Activated naive CD8-positive, alpha-beta T cell (primary cell): ENCODE measurements around the gene SEPTIN5.

ENCODE experiments used
- H3K27ac Mint-ChIP-seq: one replicate; pipeline ENCODE4 v1.8.0; 2021; ENCODE audit warnings: mixed read lengths
- H3K27me3 Mint-ChIP-seq: one replicate; pipeline ENCODE4 v1.8.0; 2021; ENCODE audit warnings: mixed read lengths
- H3K36me3 Mint-ChIP-seq: one replicate; pipeline ENCODE4 v1.8.0; 2021; ENCODE audit warnings: mixed read lengths
- H3K4me1 Mint-ChIP-seq: one replicate; pipeline ENCODE4 v1.8.0; 2021; ENCODE audit warnings: low read depth, mixed read lengths
- H3K4me3 Mint-ChIP-seq: one replicate; pipeline ENCODE4 v1.8.0; 2021; ENCODE audit warnings: mild to moderate bottlenecking, mixed read lengths
- H3K9me3 Mint-ChIP-seq: one replicate; pipeline ENCODE4 v1.8.0; 2021; ENCODE audit warnings: low read depth, mixed read lengths

SEPTIN5 gene

GRCh38 chr22:19714312-19715187, at the start of gene SEPTIN5:
Gene SEPTIN5, plus strand, starts transcription at chr22:19714503. Its CDS starts 86 bp downstream, at chr22:19714589.
- Mint-ChIP-seq H3K4me3 (peak within 1 kb of the TSS; percentile 82), H3K27ac (no peak within 1 kb of the TSS), H3K27me3 (peaks cover 5% of the 10 kb centered on the region)

GRCh38 chr22:19664951-19665783, 49.1 kb upstream of the SEPTIN5 start:
- no peaks in the 10 kb centered on the region for H3K36me3 Mint-ChIP-seq
- no peak overlapping the region for H3K4me3 Mint-ChIP-seq
- no peaks in the 10 kb centered on the region for H3K27me3 Mint-ChIP-seq
- no peaks in the 10 kb centered on the region for H3K4me1 Mint-ChIP-seq
- no peak overlapping the region for H3K27ac Mint-ChIP-seq
- no peaks in the 10 kb centered on the region for H3K9me3 Mint-ChIP-seq

More at GRCh38 chr22:19714312-19715187, at the start of gene SEPTIN5:
- H3K9me3 Mint-ChIP-seq: no peaks in the 10 kb centered on the region
- no peaks in the 10 kb centered on the region for H3K36me3 Mint-ChIP-seq
- H3K4me1 Mint-ChIP-seq: peaks cover 8% of the 10 kb centered on the region

- no peaks in the 10 kb centered on the region for H3K27me3 Mint-ChIP-seq
- H3K4me3 Mint-ChIP-seq: no peak overlapping the region
- no peaks in the 10 kb centered on the region for H3K36me3 Mint-ChIP-seq
- H3K4me1 Mint-ChIP-seq: no peaks in the 10 kb centered on the region
- no peaks in the 10 kb centered on the region for H3K9me3 Mint-ChIP-seq
- no peak overlapping the region for H3K27ac Mint-ChIP-seq
These were observed 48.3 kb upstream of the SEPTIN5 start for GRCh38 chr22:19665784-19666672.

DNA sequence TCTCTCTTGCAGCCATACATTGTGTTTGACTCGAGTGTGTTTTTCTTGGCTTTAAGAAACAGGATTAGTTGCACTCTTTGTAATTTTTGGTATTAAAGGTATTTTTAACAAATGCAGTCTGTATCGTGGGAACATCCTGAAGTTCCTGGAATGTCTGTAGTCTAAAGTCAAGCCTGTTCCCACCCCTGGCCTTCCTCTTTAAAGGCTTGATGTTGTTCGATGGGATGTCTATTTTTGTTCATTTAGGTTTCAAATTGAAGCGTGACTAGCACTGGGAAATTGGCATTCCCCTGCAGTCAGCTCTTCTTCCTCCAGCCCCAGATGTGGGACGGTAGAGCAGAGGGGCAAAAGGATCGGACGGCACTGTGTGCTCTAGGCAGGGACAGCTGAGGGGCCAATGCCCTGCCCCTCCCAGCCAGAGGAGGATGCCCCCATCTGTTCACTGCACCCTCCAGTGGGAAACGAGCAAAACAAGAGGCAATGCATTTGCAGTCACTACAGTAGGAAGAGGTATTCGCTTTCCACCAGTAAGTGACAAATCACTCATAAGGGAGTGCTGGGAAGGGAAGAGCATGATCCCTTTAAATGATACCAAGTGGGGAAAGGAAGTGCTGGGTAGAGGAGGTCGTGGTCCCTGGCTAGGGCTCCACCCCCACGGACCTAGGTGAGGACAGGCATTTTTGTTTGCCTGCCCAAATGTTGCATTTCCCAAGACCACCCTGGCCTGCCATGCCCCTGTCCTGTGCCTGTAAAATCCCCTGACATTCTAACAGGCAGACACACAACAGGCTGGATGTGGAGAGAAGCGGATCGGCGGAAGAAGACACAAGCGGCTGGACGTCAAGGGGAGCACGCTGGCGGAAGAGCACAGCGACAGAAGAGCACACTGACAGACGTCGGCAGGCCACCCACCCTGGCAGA, 47.4 kb upstream of the SEPTIN5 start:
- Mint-ChIP-seq H3K4me3 (no peak overlapping the region), H3K27ac (no peak overlapping the region), H3K27me3 (no peaks in the 10 kb centered on the region), H3K9me3 (no peaks in the 10 kb centered on the region), H3K4me1 (no peaks in the 10 kb centered on the region), H3K36me3 (no peaks in the 10 kb centered on the region)

DNA sequence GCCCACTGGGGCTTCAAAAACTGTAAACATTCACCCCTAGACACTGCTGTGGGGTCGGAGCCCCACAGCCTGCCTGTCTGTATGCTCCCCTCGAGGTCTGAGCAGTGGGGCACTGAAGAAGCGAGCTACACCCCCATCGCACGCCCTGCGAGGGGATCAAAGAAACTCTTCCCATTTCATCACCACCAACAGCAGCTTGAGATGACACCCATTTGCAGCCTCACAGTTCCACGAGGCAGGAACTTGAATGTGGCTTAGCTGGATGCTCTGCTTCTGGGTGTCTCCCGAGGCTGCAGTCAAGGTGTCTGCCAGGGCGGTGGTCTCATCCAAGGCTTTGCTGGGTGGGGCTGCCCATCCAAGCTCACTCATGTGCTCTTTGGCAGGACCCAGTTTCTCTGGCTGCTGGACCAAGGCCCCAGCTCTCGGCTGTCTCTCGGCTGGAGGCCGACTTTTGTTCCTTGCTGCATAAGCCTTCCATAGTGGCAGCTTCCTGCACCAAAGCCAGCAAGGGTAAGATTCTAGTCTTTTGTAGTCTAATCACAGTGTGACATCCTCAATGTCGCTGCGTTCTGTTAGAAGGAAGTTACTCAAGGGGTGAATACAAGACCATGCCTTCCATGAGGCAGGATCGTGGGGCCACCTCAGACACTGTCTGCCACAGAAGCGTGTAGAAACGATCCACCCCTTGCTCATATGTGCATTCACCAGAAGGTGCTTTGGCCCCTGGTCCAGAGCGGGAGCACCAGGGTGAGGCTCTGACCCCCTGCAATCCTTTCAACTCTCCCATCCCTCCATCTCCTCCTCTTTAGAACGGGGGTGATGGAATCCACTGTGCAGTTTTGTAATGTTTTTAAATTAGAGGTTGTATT, 46.2 kb upstream of the SEPTIN5 start:
- no peaks in the 10 kb centered on the region for H3K27me3 Mint-ChIP-seq
- no peak overlapping the region for H3K27ac Mint-ChIP-seq
- H3K4me3 Mint-ChIP-seq: no peak overlapping the region
- H3K4me1 Mint-ChIP-seq: no peaks in the 10 kb centered on the region
- H3K9me3 Mint-ChIP-seq: no peaks in the 10 kb centered on the region
- no peaks in the 10 kb centered on the region for H3K36me3 Mint-ChIP-seq

- Mint-ChIP-seq H3K9me3 (no peaks in the 10 kb centered on the region), H3K27me3 (no peaks in the 10 kb centered on the region), H3K36me3 (no peaks in the 10 kb centered on the region), H3K27ac (no peak overlapping the region), H3K4me3 (no peak overlapping the region), H3K4me1 (no peaks in the 10 kb centered on the region)
These were observed 45.6 kb upstream of the SEPTIN5 start for GRCh38 chr22:19668748-19669147.

DNA sequence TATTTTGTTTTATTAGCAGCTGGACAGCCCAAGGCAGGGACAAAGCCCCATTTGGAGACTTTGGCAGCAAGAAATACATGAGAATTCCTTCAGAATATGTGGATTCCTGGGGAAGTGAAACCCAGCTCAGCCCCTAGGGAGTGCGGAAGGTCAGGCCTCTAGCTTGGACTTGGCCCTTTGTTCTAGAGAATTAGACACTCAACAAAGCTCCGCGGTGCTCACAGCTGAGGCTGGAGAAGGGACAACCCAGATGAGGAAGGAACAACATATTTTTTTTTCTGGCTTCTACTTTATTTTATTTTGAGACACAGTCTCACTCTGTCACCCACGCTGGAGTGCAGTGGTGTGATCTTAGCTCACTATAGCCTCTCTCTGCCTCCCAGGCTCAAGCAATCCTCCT, 44.7 kb upstream of the SEPTIN5 start:
- Mint-ChIP-seq H3K36me3 (no peaks in the 10 kb centered on the region), H3K4me3 (no peak overlapping the region), H3K4me1 (no peaks in the 10 kb centered on the region), H3K27ac (no peak overlapping the region), H3K9me3 (no peaks in the 10 kb centered on the region), H3K27me3 (no peaks in the 10 kb centered on the region)

DNA sequence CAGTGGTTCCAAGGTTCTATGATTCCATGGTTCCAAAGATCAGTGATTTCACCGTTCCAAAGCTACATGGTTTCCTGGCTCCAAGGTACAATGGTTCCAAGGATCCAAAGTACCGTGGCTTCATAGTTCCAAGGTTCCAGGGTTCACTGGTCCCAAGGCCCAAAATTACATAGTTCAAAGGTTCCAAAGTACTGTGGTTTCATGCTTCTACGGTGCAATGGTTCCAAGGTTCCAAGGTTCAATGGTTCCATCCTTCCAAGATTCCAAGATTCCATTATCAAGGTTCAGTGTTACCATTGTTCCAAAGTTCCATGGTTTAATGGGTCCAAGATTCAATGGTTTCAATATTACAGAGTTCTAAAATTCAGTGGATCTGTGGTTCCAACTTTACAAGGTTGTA, 43.0 kb upstream of the SEPTIN5 start:
- H3K9me3 Mint-ChIP-seq: no peaks in the 10 kb centered on the region
- no peaks in the 10 kb centered on the region for H3K27me3 Mint-ChIP-seq
- H3K4me3 Mint-ChIP-seq: no peak overlapping the region
- no peaks in the 10 kb centered on the region for H3K36me3 Mint-ChIP-seq
- H3K4me1 Mint-ChIP-seq: no peaks in the 10 kb centered on the region
- no peak overlapping the region for H3K27ac Mint-ChIP-seq

GRCh38 chr22:19672054-19672776, 42.1 kb upstream of the SEPTIN5 start:
- Mint-ChIP-seq H3K36me3 (no peaks in the 10 kb centered on the region), H3K4me3 (no peak overlapping the region), H3K4me1 (no peaks in the 10 kb centered on the region), H3K27ac (no peak overlapping the region), H3K9me3 (no peaks in the 10 kb centered on the region), H3K27me3 (no peaks in the 10 kb centered on the region)

DNA sequence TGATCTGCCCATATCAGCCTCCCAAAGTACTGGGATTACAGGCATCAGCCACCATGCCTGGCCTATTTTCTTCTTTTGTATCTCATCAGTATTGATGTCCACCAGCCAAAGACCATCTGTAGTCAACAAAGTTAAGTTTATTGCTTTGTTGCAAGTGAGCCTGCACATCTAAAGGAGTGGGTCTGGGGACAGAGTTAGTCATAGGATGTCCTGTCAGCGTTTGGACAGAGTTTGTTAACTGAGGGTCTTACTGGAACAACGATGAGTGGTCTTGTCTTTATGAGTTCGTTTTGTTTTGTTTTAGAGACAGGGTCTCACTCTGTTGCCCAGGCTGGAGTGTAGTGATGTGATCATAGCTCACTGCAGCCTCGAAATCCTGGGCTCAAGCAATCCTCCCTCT, 40.6 kb upstream of the SEPTIN5 start:
- Mint-ChIP-seq H3K27me3 (no peaks in the 10 kb centered on the region), H3K27ac (no peak overlapping the region), H3K36me3 (no peaks in the 10 kb centered on the region), H3K9me3 (no peaks in the 10 kb centered on the region), H3K4me3 (no peak overlapping the region), H3K4me1 (no peaks in the 10 kb centered on the region)

GRCh38 chr22:19674129-19674928, 40.0 kb upstream of the SEPTIN5 start:
- H3K9me3 Mint-ChIP-seq: no peaks in the 10 kb centered on the region
- no peaks in the 10 kb centered on the region for H3K36me3 Mint-ChIP-seq
- H3K4me1 Mint-ChIP-seq: no peaks in the 10 kb centered on the region
- no peak overlapping the region for H3K27ac Mint-ChIP-seq
- no peak overlapping the region for H3K4me3 Mint-ChIP-seq
- H3K27me3 Mint-ChIP-seq: no peaks in the 10 kb centered on the region

DNA sequence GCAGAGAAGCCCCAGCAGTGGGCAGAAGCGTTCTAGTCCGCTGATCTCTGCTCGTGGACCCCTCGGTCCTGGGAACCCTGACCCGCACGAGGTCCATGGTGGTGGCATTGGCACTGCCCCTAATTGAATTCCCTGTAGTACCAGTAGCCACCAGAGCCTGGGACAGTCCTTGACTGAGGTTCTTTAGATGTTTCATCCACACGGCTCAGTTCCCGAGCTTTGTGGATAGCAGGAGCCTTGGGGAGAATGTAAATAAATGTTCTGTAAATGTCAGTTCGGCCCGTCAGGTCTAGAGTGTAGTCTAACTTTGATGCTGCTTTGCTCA, 39.4 kb upstream of the SEPTIN5 start:
- no peak overlapping the region for H3K4me3 Mint-ChIP-seq
- no peaks in the 10 kb centered on the region for H3K36me3 Mint-ChIP-seq
- H3K4me1 Mint-ChIP-seq: no peaks in the 10 kb centered on the region
- no peaks in the 10 kb centered on the region for H3K27me3 Mint-ChIP-seq
- no peaks in the 10 kb centered on the region for H3K9me3 Mint-ChIP-seq
- no peak overlapping the region for H3K27ac Mint-ChIP-seq
